HepG2 (cell line): ENCODE measurements around the gene PRKAR1B. TPM values are rescaled to one million over a fixed set of nuclear protein-coding genes. Genes with fewer than 3 reads are reported as not detected.

ENCODE experiments used
- ARID2 ChIP-seq: sonication (generic); formaldehyde crosslinking; IDR thresholded peaks from 2 replicates; pipeline ENCODE4 v1.8.1; 2022; ENCODE audit warnings: mild to moderate bottlenecking, missing genetic modification reagents, borderline replicate concordance
- ARID5B ChIP-seq: IDR thresholded peaks from 2 replicates; pipeline ENCODE4 v1.4.0; 2020; ENCODE audit warnings: mild to moderate bottlenecking, missing genetic modification reagents
- ATF1 ChIP-seq: IDR thresholded peaks from 2 replicates; pipeline ENCODE4 v1.6.1; 2016; ENCODE audit warnings: mild to moderate bottlenecking, control low read depth
- HHEX ChIP-seq: IDR thresholded peaks from 2 replicates; pipeline ENCODE4 v1.6.1; 2016; ENCODE audit warnings: control low read depth
- HOMEZ ChIP-seq: IDR thresholded peaks from 2 replicates; pipeline ENCODE4 v1.6.1; 2016; ENCODE audit warnings: low read depth
- MATR3 ChIP-seq: sonication (generic); formaldehyde crosslinking; IDR thresholded peaks from 2 replicates; pipeline ENCODE4 v1.4.0; 2020; ENCODE audit warnings: missing genetic modification reagents
- SMC3 ChIP-seq: IDR thresholded peaks from 2 replicates; pipeline ENCODE4 v1.6.1; 2011; ENCODE audit warnings: low read length, improper control_type of control experiment
- SOX6 ChIP-seq, 2 experiments: fragments of 450-650 bp in 1 of 2; sonication (generic) in 1 of 2; formaldehyde crosslinking in 1 of 2; IDR thresholded peaks; 2 replicates each; pipeline versions ENCODE4 v1.4.0 to v1.6.1; 2017 to 2020; ENCODE audit warnings: antibody characterized with exemption in 1 of 2, mild to moderate bottlenecking in 1 of 2, missing genetic modification reagents in 1 of 2
- ZEB1 ChIP-seq: IDR thresholded peaks from 2 replicates; pipeline ENCODE4 v1.6.1; 2012; ENCODE audit warnings: mild to moderate bottlenecking, low read depth, inconsistent platforms; ENCODE audit not compliant: insufficient replicate concordance
- ZNF30 ChIP-seq: sonication (generic); formaldehyde crosslinking; IDR thresholded peaks from 2 replicates; pipeline ENCODE4 v1.5.0; 2020; ENCODE audit warnings: mild to moderate bottlenecking, missing genetic modification reagents
- ZNF367 ChIP-seq: sonication (generic); formaldehyde crosslinking; IDR thresholded peaks from 2 replicates; pipeline ENCODE4 v1.4.0; 2020; ENCODE audit warnings: missing genetic modification reagents, borderline replicate concordance
- ZNF629 ChIP-seq: sonication (generic); formaldehyde crosslinking; conservative IDR thresholded peaks from 2 replicates; pipeline ENCODE4 v1.5.0; 2020; ENCODE audit warnings: missing genetic modification reagents
- polyA plus RNA-seq, 8 experiments: library from polyadenylated mRNA; depleted of rRNA in 3 of 8; stranded (reverse) in 7 of 8; unstranded in 1 of 8; fragments of >200 nt; fragmentation: Illumina TruSeq in 4 of 8; extraction: Trizol in 4 of 8; gene quantifications; 2 replicates each; pipeline versions ENCODE4 v1.2.1 to v1.2.3, GENCODE V29; 2011 to 2016; ENCODE audit warnings: low read depth in 4 of 8, missing spikeins in 1 of 8, mixed read lengths in 1 of 8; ENCODE audit not compliant: insufficient read depth in 1 of 8
- total RNA-seq, 5 experiments: library from RNA; depleted of rRNA; stranded (reverse); fragments of >200 nt; fragmentation: Illumina TruSeq; extraction: Trizol; gene quantifications; 2 replicates each; pipeline ENCODE4 v1.2.3, GENCODE V29; 2016; ENCODE audit warnings: low read depth in 1 of 5

Gene PRKAR1B
- total and polyA plus RNA-seq, 2 of the 13 experiments (the other 11 are each of a cell fraction or from before 2014, with no cell fraction given): 7.9 to 28.2 TPM

GRCh38 chr7:587767-588166 is 139.3 kb downstream of the PRKAR1B start (continued):
- TF ChIP-seq ARID5B (CRISPR knock-in tag) (no peak), HOMEZ (CRISPR knock-in tag) (no peak), ZNF629 (CRISPR knock-in tag) (no peak), ZNF367 (CRISPR knock-in tag) (no peak), ZNF30 (CRISPR knock-in tag) (no peak), ATF1 (CRISPR knock-in tag) (no peak), HHEX (CRISPR knock-in tag) (no peak), ZEB1 (no peak), SOX6 (IDR thresholded peaks at IDR 0.05) (no peak), SOX6 (CRISPR knock-in tag; IDR thresholded peaks at IDR 0.05) (no peak), SMC3 (no peak), MATR3 (CRISPR knock-in tag) (no peak), ARID2 (no peak)
